Stimulated activated CD4-positive, alpha-beta T cell treated with anti-CD3 and anti-CD28 coated beads, TNF-alpha, amount 100 ng/mL, for 4 hours (primary cell): ENCODE results near the gene MRGPRG.

ENCODE experiments used
- DNase-seq, 3 experiments: peaks; one replicate each; pipeline ENCODE4 v3.0.0-alpha.2; 2020; ENCODE audit warnings: low read depth in 3 of 3

MRGPRG gene

GRCh38 chr11:3195251-3196160, 23.1 kb downstream of the MRGPRG start:
- no peak for DNase-seq

GRCh38 chr11:3194016-3194816, 24.4 kb downstream of the MRGPRG start:
- no peak for DNase-seq

- DNase-seq: no peak
These were observed 25.1 kb downstream of the MRGPRG start for GRCh38 chr11:3193373-3194015.

- DNase-seq: no peak
These were observed 25.9 kb downstream of the MRGPRG start for GRCh38 chr11:3192511-3193372.

GRCh38 chr11:3191586-3192324, 26.9 kb downstream of the MRGPRG start:
- DNase-seq: no peak

GRCh38 chr11:3190600-3190999, 28.0 kb downstream of the MRGPRG start:
- DNase-seq: no peak

GRCh38 chr11:3189886-3190583, 28.6 kb downstream of the MRGPRG start:
- no peak for DNase-seq

- DNase-seq: no peak
These were observed 29.3 kb downstream of the MRGPRG start for GRCh38 chr11:3189196-3189843.

GRCh38 chr11:3188496-3189195, 30.0 kb downstream of the MRGPRG start:
- DNase-seq: no peak

- no peak for DNase-seq
These were observed 32.3 kb downstream of the MRGPRG start for GRCh38 chr11:3186166-3186953.

- DNase-seq: no peak
These were observed 33.8 kb downstream of the MRGPRG start for GRCh38 chr11:3184732-3185347.

GRCh38 chr11:3183523-3183922, 35.1 kb downstream of the MRGPRG start:
- DNase-seq: no peak

- no peak for DNase-seq
These were observed 36.2 kb downstream of the MRGPRG start for GRCh38 chr11:3182462-3182852.

- no peak for DNase-seq
These were observed 36.7 kb downstream of the MRGPRG start for GRCh38 chr11:3181725-3182461.

GRCh38 chr11:3180869-3181268, 37.7 kb downstream of the MRGPRG start:
- DNase-seq: no peak

- no peak for DNase-seq
These were observed 40.3 kb downstream of the MRGPRG start for GRCh38 chr11:3178349-3178748.

- no peak for DNase-seq
These were observed 40.7 kb downstream of the MRGPRG start for GRCh38 chr11:3177931-3178330.
